H1 (cell line): Measurements from ENCODE around the gene C11orf65.

Experiments
- ATF2 ChIP-seq: IDR thresholded peaks from 2 replicates; pipeline ENCODE4 v1.6.1; 2012; ENCODE audit warnings: low read length, inconsistent platforms
- BRCA1 ChIP-seq: IDR thresholded peaks from 2 replicates; pipeline ENCODE4 v1.6.1; 2012; ENCODE audit warnings: low read depth, low read length, improper control_type of control experiment
- CBX5 ChIP-seq: fragments of 300-800, 300-1000 bp; sonication (generic); IDR thresholded peaks from 2 replicates; pipeline ENCODE4 v1.7.1; 2016; ENCODE audit warnings: antibody characterized with exemption, low read length, low read depth
- CTCF ChIP-seq, 3 experiments: IDR thresholded peaks; 1 replicate in 2 of 3; 2 replicates in 1 of 3; pipeline versions ENCODE4 v1.5.1 to v1.6.1; 2011; ENCODE audit warnings: low read length in 3 of 3, mild to moderate bottlenecking in 3 of 3, inconsistent platforms in 2 of 3, low read depth in 1 of 3, moderate library complexity in 1 of 3; ENCODE audit not compliant: insufficient read depth in 1 of 3; ENCODE audit errors: control extremely low read depth in 1 of 3
- MAFK ChIP-seq: IDR thresholded peaks from 2 replicates; pipeline ENCODE4 v1.6.1; 2012; ENCODE audit warnings: low read depth, mild to moderate bottlenecking, improper control_type of control experiment, low read length
- MAX ChIP-seq: IDR thresholded peaks from 2 replicates; pipeline ENCODE4 v1.6.1; 2012; ENCODE audit warnings: inconsistent platforms
- PHF8 ChIP-seq: fragments of 200-600 bp; sonication (generic); conservative IDR thresholded peaks from 2 replicates; pipeline ENCODE4 v1.7.1; 2012; ENCODE audit warnings: low read depth, mild to moderate bottlenecking, inconsistent platforms, low read length, moderate library complexity
- POLR2A ChIP-seq, 2 experiments: IDR thresholded peaks; 1 replicate in 1 of 2; 2 replicates in 1 of 2; pipeline ENCODE4 v1.6.1; 2011; ENCODE audit warnings: low read depth in 2 of 2, low read length in 2 of 2, mild to moderate bottlenecking in 2 of 2; ENCODE audit errors: control extremely low read depth in 1 of 2
- TAF7 ChIP-seq: optimal IDR thresholded peaks from 2 replicates; pipeline ENCODE3; 2011; ENCODE audit warnings: low read depth, mild to moderate bottlenecking, inconsistent platforms, low read length, moderate library complexity, borderline replicate concordance

GRCh38 chr11:108495326-108495725 is 28.0 kb upstream of the C11orf65 start:
- no peak for TF ChIP-seq CTCF (IDR thresholded peaks at IDR 0.05; ENCODE audit: control extremely low read depth in 1 of 3, insufficient read depth in 1 of 3, low read depth in 1 of 3, low read length in 3 of 3)
- TF ChIP-seq MAFK = no peak
- no peak for TF ChIP-seq ATF2
- no peak for TF ChIP-seq TAF7
- TF ChIP-seq CBX5 = no peak
- no peak for TF ChIP-seq POLR2A (IDR thresholded peaks at IDR 0.05; ENCODE audit: control extremely low read depth in 1 of 2, low read depth in 2 of 2, low read length in 2 of 2)
- no peak for TF ChIP-seq MAX
- TF ChIP-seq BRCA1 = no peak
- TF ChIP-seq PHF8 = no peak
